Astrocyte of the cerebellum (primary cell): ENCODE results near the gene STRBP.
"Not testable (repeated sequence)": the region's sequence is repeated elsewhere in the genome, so short reads cannot be mapped to it uniquely, and the experiment has no call there.

ENCODE experiments used
- DNase-seq: peaks from one replicate; pipeline ENCODE4 v3.0.0-alpha.2; 2011; ENCODE audit warnings: low read depth
- H3K4me3 ChIP-seq: 2 replicates; pipeline ENCODE4 v1.5.1; 2011; ENCODE audit warnings: mild to moderate bottlenecking, low read depth, low read length, moderate library complexity
- in situ Hi-C: cut with HindIII; loops from 2 replicates; pipeline ENCODE4 v1.10.0; 2017; ENCODE audit warnings: low sequenced_read_pairs
- TF ChIP-seq, protein P1 (sequence below): IDR thresholded peaks from 2 replicates; pipeline ENCODE4 v1.5.1; 2012; ENCODE audit warnings: low read length, low read depth, moderate library complexity, mild to moderate bottlenecking; ENCODE audit errors: missing control alignments

STRBP gene

DNA sequence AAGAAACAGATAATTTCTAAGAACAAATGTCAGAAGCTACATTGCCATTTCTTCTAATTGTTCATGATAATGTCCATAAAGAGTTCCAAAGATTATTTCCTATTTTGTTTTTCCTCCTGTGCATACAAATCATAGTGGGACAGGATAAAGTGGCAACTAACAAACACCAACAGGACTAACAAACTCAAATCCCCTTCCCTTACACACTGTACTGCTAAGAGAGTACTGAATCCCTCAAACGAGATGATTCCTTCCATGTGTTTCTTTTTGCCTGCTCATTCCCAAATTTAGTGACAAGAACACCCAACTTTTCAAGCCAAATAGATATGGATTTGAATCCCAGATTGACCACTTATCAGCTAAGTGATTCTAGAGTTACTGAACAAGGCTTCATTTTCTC lies 15.2 kb downstream of the STRBP start:
- TF ChIP-seq, protein P1, sequence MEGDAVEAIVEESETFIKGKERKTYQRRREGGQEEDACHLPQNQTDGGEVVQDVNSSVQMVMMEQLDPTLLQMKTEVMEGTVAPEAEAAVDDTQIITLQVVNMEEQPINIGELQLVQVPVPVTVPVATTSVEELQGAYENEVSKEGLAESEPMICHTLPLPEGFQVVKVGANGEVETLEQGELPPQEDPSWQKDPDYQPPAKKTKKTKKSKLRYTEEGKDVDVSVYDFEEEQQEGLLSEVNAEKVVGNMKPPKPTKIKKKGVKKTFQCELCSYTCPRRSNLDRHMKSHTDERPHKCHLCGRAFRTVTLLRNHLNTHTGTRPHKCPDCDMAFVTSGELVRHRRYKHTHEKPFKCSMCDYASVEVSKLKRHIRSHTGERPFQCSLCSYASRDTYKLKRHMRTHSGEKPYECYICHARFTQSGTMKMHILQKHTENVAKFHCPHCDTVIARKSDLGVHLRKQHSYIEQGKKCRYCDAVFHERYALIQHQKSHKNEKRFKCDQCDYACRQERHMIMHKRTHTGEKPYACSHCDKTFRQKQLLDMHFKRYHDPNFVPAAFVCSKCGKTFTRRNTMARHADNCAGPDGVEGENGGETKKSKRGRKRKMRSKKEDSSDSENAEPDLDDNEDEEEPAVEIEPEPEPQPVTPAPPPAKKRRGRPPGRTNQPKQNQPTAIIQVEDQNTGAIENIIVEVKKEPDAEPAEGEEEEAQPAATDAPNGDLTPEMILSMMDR, result no peak
- in situ Hi-C loops, result no loop called here
- no peak overlapping the region for H3K4me3 ChIP-seq
- no peak for DNase-seq

DNA sequence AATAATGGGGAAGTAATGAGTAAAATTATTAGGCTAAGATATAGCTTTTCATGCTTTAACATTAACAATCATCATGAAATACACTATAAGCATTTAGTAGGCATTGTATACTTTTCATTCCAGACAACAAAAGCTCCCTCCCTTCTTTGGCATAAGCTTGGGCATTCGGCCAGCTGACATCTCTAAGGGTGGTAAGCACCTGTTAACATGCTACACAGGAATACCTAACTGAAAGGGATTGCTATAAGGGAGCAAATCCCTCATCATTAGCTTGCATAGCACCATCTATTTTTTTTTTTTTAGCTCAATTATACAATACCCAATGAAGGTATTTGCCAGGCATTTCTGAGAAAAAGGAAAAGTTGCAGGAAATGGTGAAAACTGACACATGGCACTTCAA lies 16.6 kb downstream of the STRBP start:
- no peak for DNase-seq
- H3K4me3 ChIP-seq, result no peak overlapping the region
- TF ChIP-seq, protein P1, result no peak
- in situ Hi-C loops, result no loop called here

DNA sequence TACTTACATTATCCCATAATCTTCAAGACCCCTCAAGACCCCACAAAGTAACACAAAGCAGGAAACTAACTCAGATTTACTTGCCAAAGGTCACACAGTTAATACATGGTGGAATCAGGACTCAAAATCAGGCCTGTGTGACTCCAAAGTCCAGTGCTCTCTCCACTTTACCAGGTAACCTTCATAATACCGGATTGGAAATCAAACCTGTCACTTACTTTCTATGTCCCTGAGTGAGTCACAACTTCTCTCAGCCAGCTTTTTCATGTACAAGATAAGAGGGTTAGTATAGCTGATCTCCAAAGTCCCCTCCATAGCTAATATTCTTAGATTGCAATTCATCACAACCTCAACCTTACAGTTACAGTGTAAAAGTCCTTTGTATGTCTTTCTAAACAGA lies 17.1 kb downstream of the STRBP start:
- in situ Hi-C loops, result no loop called here

DNA sequence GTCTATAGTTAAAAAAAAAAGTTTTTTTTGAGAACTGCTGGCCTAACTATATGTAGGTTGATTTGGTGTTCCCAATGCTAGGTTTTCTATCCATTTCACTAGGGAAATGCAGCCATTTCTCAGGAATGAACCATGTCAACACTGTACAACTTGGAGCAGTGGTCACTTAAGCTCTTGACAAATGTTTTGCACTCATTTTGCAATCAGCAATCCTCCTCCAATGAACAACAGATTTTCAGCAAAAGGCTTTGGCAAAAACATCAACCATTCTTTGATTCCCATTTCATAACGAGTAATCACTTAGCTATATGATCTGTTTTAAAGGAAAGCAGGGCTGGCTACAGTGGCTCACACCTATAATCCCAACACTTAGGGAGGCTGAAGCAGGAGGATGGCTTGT lies 17.9 kb downstream of the STRBP start:
- no peak overlapping the region for H3K4me3 ChIP-seq
- DNase-seq, result no peak
- TF ChIP-seq, protein P1, result no peak
- in situ Hi-C loops, result no loop called here

More for the DNA sequence above, 17.1 kb downstream of the STRBP start:
- H3K4me3 ChIP-seq, result no peak overlapping the region
- TF ChIP-seq, protein P1, result no peak
- no peak for DNase-seq

DNA sequence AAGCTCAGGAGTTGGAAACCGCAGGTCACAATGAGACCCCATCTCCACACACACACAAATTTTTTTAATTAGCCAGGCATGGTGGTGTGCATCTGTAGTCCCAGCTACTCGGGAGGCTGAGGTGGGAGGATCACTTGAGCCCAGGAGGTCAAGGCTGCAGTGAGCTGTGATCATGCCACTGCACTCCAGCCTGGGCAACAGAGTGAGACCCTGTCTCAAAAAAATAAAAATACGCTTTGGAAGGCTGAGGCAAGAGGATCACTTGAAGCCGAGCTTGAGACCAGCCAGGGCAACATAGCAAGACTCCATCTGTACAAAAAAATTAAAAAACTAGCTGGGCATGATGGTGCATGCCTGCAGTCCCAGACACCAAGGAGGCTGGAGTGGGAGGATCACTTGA lies 19.2 kb downstream of the STRBP start:
- in situ Hi-C loops, DNase-seq, H3K4me3 ChIP-seq: not testable (repeated sequence)

DNA sequence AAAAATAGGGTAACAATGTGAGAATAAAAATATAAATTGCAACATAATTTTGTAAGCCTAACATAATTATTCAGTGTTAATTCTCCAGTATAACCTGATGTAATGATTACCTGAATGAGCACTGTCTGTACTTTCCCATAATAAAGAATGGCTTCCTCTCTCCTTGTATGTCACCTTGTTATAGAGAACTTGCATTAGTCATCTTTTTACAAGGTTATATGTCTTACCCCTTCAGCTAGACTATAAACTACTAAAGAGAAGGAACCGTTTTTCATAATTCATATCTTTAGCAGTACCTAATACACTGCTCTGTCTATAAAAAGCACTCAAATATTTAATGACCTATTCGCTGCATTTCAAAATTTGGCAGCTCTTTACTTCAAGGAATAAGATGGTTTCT lies 19.8 kb downstream of the STRBP start:
- no peak overlapping the region for H3K4me3 ChIP-seq
- DNase-seq, result no peak
- in situ Hi-C loops, result no loop called here
- TF ChIP-seq, protein P1, result no peak

DNA sequence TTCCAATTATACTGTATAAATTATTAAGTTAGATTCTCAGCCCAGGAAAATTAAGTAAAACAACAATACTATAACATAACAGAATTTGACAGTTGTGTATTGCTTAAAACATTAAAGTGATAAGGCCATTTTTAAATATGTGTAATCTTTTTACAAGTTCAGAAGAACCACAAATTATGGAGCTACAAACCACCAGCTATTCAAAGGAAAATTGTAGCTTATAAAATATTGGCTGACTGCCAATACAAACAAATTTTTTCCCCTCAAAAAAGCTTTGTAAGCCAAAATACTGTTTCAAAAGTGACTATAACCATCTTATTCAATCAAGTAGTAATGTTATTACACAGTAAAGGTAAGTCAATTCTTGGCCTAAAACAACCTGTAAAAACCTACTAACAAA lies 21.9 kb downstream of the STRBP start:
- DNase-seq, result peak; percentile 32
- in situ Hi-C loops, result no loop called here
- TF ChIP-seq, protein P1, result no peak

More for the DNA sequence above, 21.9 kb downstream of the STRBP start:
- H3K4me3 ChIP-seq, result no peak overlapping the region
